ENCODE data around the gene DSG3.

The DSG3 gene

DNA sequence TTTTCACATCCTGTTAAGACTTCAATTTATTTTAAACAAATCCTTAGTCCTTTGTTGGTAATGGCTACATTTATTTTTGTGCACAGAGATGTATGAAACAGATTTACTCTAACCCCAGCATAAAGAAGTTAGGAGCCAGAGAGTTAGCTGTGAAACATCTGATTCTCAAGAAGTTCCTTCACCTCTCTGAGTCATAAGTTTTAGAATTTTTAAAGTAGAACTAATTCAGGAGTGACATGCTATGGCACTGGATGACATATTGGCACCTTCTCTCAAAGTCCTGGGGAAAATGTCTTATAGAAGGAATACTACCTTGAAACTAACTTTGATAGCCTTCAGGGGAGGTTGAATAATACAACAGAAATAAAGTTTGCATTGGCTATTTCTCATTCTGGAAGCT, 44.0 kb downstream of the DSG3 start:
- TF ChIP-seq EZH2phosphoT487 (IDR thresholded peaks at IDR 0.05; ENCODE audit: borderline replicate concordance), result no peak
- TF ChIP-seq, protein P1, sequence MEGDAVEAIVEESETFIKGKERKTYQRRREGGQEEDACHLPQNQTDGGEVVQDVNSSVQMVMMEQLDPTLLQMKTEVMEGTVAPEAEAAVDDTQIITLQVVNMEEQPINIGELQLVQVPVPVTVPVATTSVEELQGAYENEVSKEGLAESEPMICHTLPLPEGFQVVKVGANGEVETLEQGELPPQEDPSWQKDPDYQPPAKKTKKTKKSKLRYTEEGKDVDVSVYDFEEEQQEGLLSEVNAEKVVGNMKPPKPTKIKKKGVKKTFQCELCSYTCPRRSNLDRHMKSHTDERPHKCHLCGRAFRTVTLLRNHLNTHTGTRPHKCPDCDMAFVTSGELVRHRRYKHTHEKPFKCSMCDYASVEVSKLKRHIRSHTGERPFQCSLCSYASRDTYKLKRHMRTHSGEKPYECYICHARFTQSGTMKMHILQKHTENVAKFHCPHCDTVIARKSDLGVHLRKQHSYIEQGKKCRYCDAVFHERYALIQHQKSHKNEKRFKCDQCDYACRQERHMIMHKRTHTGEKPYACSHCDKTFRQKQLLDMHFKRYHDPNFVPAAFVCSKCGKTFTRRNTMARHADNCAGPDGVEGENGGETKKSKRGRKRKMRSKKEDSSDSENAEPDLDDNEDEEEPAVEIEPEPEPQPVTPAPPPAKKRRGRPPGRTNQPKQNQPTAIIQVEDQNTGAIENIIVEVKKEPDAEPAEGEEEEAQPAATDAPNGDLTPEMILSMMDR (conservative IDR thresholded peaks at IDR 0.05; ENCODE audit: low read length), result no peak
- H4K20me1 ChIP-seq (ENCODE audit: insufficient read depth, low read length, poor library complexity, severe bottlenecking), result no peaks in the 10 kb centered on the region
- H3F3A ChIP-seq (ENCODE audit: low read depth), result no peaks in the 10 kb centered on the region
- no peaks in the 10 kb centered on the region for H3K79me2 ChIP-seq (ENCODE audit: insufficient read depth, low read length)
- H3K27me3 ChIP-seq (ENCODE audit: insufficient read depth, low read length, poor library complexity, severe bottlenecking), result no peaks in the 10 kb centered on the region
- H3K4me3 ChIP-seq (ENCODE audit: low read length, poor library complexity, severe bottlenecking), result no peak overlapping the region
- no peaks in the 10 kb centered on the region for H3K9me2 ChIP-seq (replicated peaks; ENCODE audit: low read depth, low read length)
- H2AFZ ChIP-seq (ENCODE audit: low read length), result no peak overlapping the region
- H3K9me3 ChIP-seq (ENCODE audit: insufficient read depth, low read depth, low read length), result no peaks in the 10 kb centered on the region
- no peaks in the 10 kb centered on the region for H3K36me3 ChIP-seq (ENCODE audit: insufficient read depth, low read length)
- H3K4me2 ChIP-seq (ENCODE audit: low read depth, low read length, poor library complexity, severe bottlenecking), result no peak overlapping the region
- H3K9ac ChIP-seq (ENCODE audit: low read depth, low read length, poor library complexity, severe bottlenecking), result no peak overlapping the region
- no peaks in the 10 kb centered on the region for H3K4me1 ChIP-seq (ENCODE audit: insufficient read depth, low read length, poor library complexity, severe bottlenecking)

DNA sequence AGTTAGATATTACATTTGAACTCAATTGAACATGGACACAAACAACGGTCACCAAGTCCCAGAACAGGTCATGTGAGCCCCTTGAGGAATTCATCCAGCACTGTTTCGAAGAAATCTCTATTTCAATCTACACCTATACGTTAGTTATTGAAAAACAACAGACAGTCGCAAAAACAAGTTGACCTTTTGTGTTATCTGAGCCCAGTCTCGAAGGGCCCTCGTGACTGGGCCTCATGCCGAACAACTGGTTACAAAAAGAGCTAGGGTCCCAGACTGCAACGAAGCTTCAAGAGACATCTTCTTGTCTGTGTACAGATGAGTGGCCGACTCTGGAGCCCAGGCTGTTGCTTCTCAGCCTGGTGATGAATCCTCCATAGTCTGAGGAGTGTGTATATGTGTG, 45.1 kb downstream of the DSG3 start:
- Histone ChIP-seq H3K27me3 (ENCODE audit: insufficient read depth, low read length, poor library complexity, severe bottlenecking) (no peaks in the 10 kb centered on the region), H2AFZ (ENCODE audit: low read length) (no peak overlapping the region), H3K4me2 (ENCODE audit: low read depth, low read length, poor library complexity, severe bottlenecking) (no peak overlapping the region), H3K79me2 (ENCODE audit: insufficient read depth, low read length) (no peaks in the 10 kb centered on the region), H3F3A (ENCODE audit: low read depth) (no peaks in the 10 kb centered on the region), H3K36me3 (ENCODE audit: insufficient read depth, low read length) (no peaks in the 10 kb centered on the region), H3K4me1 (ENCODE audit: insufficient read depth, low read length, poor library complexity, severe bottlenecking) (no peaks in the 10 kb centered on the region), H3K9me2 (replicated peaks; ENCODE audit: low read depth, low read length) (no peaks in the 10 kb centered on the region), H4K20me1 (ENCODE audit: insufficient read depth, low read length, poor library complexity, severe bottlenecking) (no peaks in the 10 kb centered on the region), H3K9me3 (ENCODE audit: insufficient read depth, low read depth, low read length) (no peaks in the 10 kb centered on the region), H3K9ac (ENCODE audit: low read depth, low read length, poor library complexity, severe bottlenecking) (no peak overlapping the region), H3K4me3 (ENCODE audit: low read length, poor library complexity, severe bottlenecking) (no peak overlapping the region)
- TF ChIP-seq, protein P1 (conservative IDR thresholded peaks at IDR 0.05; ENCODE audit: low read length), result no peak
- TF ChIP-seq EZH2phosphoT487 (IDR thresholded peaks at IDR 0.05; ENCODE audit: borderline replicate concordance), result no peak

DNA sequence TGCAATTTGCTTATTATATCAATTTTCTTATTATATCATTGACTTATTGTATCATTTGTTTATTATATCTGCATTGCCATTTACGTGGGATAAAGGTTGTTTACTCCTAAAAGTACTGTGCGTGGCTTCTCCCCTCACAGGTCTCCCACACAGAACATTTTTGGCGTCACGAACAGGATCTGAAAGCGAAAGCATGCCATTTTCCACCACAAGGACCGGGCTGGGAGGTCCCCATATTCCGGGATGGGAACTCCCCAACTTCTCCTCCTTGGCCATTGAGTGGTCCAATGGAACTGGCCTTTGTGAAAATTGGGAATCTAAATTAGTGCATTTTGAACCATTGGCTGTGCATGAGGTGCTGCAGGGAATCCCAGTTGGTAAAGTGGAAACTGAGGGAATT, 45.6 kb downstream of the DSG3 start:
- Histone ChIP-seq H3K4me3 (ENCODE audit: low read length, poor library complexity, severe bottlenecking) (no peak overlapping the region), H4K20me1 (ENCODE audit: insufficient read depth, low read length, poor library complexity, severe bottlenecking) (no peaks in the 10 kb centered on the region), H3K27me3 (ENCODE audit: insufficient read depth, low read length, poor library complexity, severe bottlenecking) (no peaks in the 10 kb centered on the region), H3K79me2 (ENCODE audit: insufficient read depth, low read length) (no peaks in the 10 kb centered on the region), H3F3A (ENCODE audit: low read depth) (no peaks in the 10 kb centered on the region), H2AFZ (ENCODE audit: low read length) (no peak overlapping the region), H3K9me3 (ENCODE audit: insufficient read depth, low read depth, low read length) (no peaks in the 10 kb centered on the region), H3K9ac (ENCODE audit: low read depth, low read length, poor library complexity, severe bottlenecking) (no peak overlapping the region), H3K4me2 (ENCODE audit: low read depth, low read length, poor library complexity, severe bottlenecking) (no peak overlapping the region), H3K36me3 (ENCODE audit: insufficient read depth, low read length) (no peaks in the 10 kb centered on the region), H3K9me2 (replicated peaks; ENCODE audit: low read depth, low read length) (no peaks in the 10 kb centered on the region), H3K4me1 (ENCODE audit: insufficient read depth, low read length, poor library complexity, severe bottlenecking) (no peaks in the 10 kb centered on the region)
- no peak for TF ChIP-seq EZH2phosphoT487 (IDR thresholded peaks at IDR 0.05; ENCODE audit: borderline replicate concordance)
- TF ChIP-seq, protein P1 (conservative IDR thresholded peaks at IDR 0.05; ENCODE audit: low read length), result no peak

Measured in Loucy (cell line).